ENCODE results near the gene CATSPER3. TPM values are rescaled to one million over a fixed set of nuclear protein-coding genes. Genes with fewer than 3 reads are reported as not detected.

Gene CATSPER3
- total and polyA plus RNA-seq, 2 of the 13 experiments (the other 11 are each of a cell fraction or from before 2014, with no cell fraction given), result 0.33 to 0.37 TPM

DNA sequence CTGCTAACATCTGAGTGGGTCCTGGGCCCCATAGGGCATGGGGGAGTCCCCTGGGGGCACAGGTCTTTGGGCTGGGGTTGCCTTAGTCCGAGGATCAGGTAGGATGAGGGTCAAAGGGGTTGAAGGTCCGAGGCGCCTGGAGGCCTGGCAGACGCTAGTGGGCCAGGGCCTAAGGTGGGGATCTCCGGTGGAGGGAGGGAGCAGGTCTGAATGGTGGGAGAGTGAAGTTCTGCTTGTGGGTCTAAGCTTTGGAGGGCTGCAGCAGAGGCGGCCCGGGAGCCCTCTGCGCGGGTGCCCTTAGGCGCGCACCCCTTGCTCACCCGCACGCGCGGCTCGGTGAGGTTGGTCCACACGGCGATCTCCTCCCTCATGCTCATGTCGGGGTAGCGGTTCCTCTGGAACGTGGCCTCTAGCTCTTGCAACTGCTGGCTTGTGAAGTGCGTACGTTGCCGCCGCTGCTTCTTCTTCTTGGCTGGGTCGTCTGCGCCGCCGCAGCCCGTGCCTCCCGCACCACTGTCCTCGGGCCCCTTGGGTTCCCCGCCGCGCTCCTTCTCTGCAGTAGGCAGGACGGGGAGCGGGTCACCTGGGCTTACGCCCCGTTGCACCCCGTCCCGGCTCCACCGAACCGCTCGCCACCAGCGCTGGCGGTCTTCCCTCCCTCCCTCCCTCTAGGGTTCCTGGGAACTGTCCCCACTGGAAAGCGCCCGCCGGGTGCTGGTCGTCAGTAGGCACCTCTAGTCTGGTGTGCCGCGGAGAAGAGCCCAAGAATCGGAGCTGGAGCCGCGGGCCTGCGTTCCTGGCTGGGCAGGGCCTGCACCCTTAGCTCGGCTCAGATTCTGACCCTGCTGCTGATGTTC lies 63.5 kb downstream of the CATSPER3 start:
- FAIRE-seq (no peak), DNase-seq (ENCODE audit: low spot score) (no peak), ATAC-seq (no peak)
- peak overlapping the region in 2 of 3 experiments; percentile 83 to 89; a peak in 3 of 6 replicates for H3K4me3 ChIP-seq (replicated peaks in 1 of 3; ENCODE audit: insufficient read depth in 1 of 3, low read depth in 2 of 3, low read length in 3 of 3)
- no peaks in the 10 kb centered on the region for H3K27me3 ChIP-seq (ENCODE audit: control insufficient read depth in 1 of 2, insufficient read depth in 2 of 2, low read length in 2 of 2)
- WGBS (ENCODE audit: low lambda C conversion rate), result 96% methylated on average over 55 of the region's 57 CpGs
- intact Hi-C loops (cut with micrococcal nuclease; ENCODE audit: unreplicated experiment) (loop anchor here (5.0 kb wide), 2 partner anchors 64 to 161 kb away; partner anchors contain the start of gene CATSPER3), in situ Hi-C loops (cut with HindIII; ENCODE audit: extremely low pct_ligation_motif_present, low pct_unique_long_range_greater_than_20kb) (loop anchor here (10.0 kb wide), 2 partner anchors 154 to 304 kb away; no protein-coding TSS in a partner anchor)
- no peaks in the 10 kb centered on the region for H4K20me1 ChIP-seq (ENCODE audit: insufficient read depth, low read length)
- H3K36me3 ChIP-seq (replicated peaks in 1 of 2; ENCODE audit: control insufficient read depth in 1 of 2, insufficient read depth in 2 of 2, low read length in 2 of 2), result peaks cover 3 to 14% of the 10 kb centered on the region in 2 experiments; a peak in 3 of 5 replicates
- peak overlapping the region; percentile 90 for H3K27ac ChIP-seq (ENCODE audit: extremely low read length, insufficient read depth, low read length)
- no TSS peak for BruUV-seq (replicated peaks)
- H3K4me1 ChIP-seq (ENCODE audit: insufficient read depth, low read length), result peaks cover 33% of the 10 kb centered on the region
- ChIA-PET POLR2A (interaction anchor here (0.8 to 1.3 kb wide), 3 partner anchors 28 to 126 kb away, joined by 3 to 4 read pairs (median 3); partner anchors contain the start of gene PCBD2), CTCF (ENCODE audit: low intra/inter-chr PET ratio, low total read pairs) (no interaction called here)
- H3K4me2 ChIP-seq (ENCODE audit: low read depth, low read length), result peak overlapping the region; percentile 83
- peaks cover 26% of the 10 kb centered on the region for H3K79me2 ChIP-seq (ENCODE audit: insufficient read depth, low read length)
- peak overlapping the region; percentile 93 for H3K9ac ChIP-seq (ENCODE audit: insufficient read depth, low read depth, low read length)
- H3K9me3 ChIP-seq (ENCODE audit: low read length), result no peaks in the 10 kb centered on the region
- no peak overlapping the region for H2AFZ ChIP-seq (ENCODE audit: low read length)
- TF ChIP-seq, protein P1, sequence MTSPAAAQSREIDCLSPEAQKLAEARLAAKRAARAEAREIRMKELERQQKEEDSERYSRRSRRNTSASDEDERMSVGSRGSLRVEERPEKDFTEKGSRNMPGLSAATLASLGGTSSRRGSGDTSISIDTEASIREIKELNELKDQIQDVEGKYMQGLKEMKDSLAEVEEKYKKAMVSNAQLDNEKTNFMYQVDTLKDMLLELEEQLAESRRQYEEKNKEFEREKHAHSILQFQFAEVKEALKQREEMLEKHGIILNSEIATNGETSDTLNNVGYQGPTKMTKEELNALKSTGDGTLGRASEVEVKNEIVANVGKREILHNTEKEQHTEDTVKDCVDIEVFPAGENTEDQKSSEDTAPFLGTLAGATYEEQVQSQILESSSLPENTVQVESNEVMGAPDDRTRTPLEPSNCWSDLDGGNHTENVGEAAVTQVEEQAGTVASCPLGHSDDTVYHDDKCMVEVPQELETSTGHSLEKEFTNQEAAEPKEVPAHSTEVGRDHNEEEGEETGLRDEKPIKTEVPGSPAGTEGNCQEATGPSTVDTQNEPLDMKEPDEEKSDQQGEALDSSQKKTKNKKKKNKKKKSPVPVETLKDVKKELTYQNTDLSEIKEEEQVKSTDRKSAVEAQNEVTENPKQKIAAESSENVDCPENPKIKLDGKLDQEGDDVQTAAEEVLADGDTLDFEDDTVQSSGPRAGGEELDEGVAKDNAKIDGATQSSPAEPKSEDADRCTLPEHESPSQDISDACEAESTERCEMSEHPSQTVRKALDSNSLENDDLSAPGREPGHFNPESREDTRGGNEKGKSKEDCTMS (CRISPR knock-in tag; conservative IDR thresholded peaks at IDR 0.05), result no peak
- TF ChIP-seq GATAD1 (CRISPR knock-in tag; IDR thresholded peaks at IDR 0.05), result no peak
- TF ChIP-seq ZNF780A (CRISPR knock-in tag; IDR thresholded peaks at IDR 0.05), result no peak
- TF ChIP-seq NCOR1 (IDR thresholded peaks at IDR 0.05; ENCODE audit: borderline replicate concordance, low read length), result no peak
- no peak for TF ChIP-seq MAF1 (CRISPR knock-in tag; IDR thresholded peaks at IDR 0.05; ENCODE audit: borderline replicate concordance)
- no peak for TF ChIP-seq ZNF274 (CRISPR knock-in tag; IDR thresholded peaks at IDR 0.05)
- TF ChIP-seq ZBTB33 (CRISPR knock-in tag; IDR thresholded peaks at IDR 0.05), result peak; percentile 45; the same call in 1 of the 2 replicates
- no peak for TF ChIP-seq ZBTB1 (CRISPR knock-in tag; IDR thresholded peaks at IDR 0.05; ENCODE audit: borderline replicate concordance)
- no peak for TF ChIP-seq MBNL3 (CRISPR knock-in tag; conservative IDR thresholded peaks at IDR 0.05)
- no peak for TF ChIP-seq ZNF766 (CRISPR knock-in tag; IDR thresholded peaks at IDR 0.05; ENCODE audit: borderline replicate concordance)
- TF ChIP-seq SNAPC5 (CRISPR knock-in tag; IDR thresholded peaks at IDR 0.05; ENCODE audit: borderline replicate concordance), result no peak
- no peak for TF ChIP-seq SMC3 (IDR thresholded peaks at IDR 0.05; ENCODE audit: low read length)
- no peak for TF ChIP-seq FOXA3 (CRISPR knock-in tag; IDR thresholded peaks at IDR 0.05)
- no peak for TF ChIP-seq ZNF839 (CRISPR knock-in tag; IDR thresholded peaks at IDR 0.05; ENCODE audit: borderline replicate concordance)
- TF ChIP-seq GABPB1 (CRISPR knock-in tag; IDR thresholded peaks at IDR 0.05), result peak; percentile 15; the same call in 1 of the 2 replicates
- TF ChIP-seq ZNF614 (CRISPR knock-in tag; IDR thresholded peaks at IDR 0.05; ENCODE audit: borderline replicate concordance), result no peak
